Esophagus (tissue), 2 donors: ENCODE results near the gene SELENOW. TPM values are rescaled to one million over a fixed set of nuclear protein-coding genes. Genes with fewer than 3 reads are reported as not detected.
"Not testable (repeated sequence)": the region's sequence is repeated elsewhere in the genome, so short reads cannot be mapped to it uniquely, and the experiment has no call there.

Experiments used
- H3K27ac ChIP-seq, 2 donors: one replicate each; pipeline ENCODE4 v1.5.1; 2013; ENCODE audit warnings: low read depth in 2 of 2, mild to moderate bottlenecking in 2 of 2, inconsistent platforms in 1 of 2, low read length in 1 of 2, moderate library complexity in 1 of 2
- H3K27me3 ChIP-seq, 2 donors: one replicate each; pipeline ENCODE4 v1.6.1; 2013; ENCODE audit warnings: low read length in 2 of 2, control low read depth in 1 of 2, mild to moderate bottlenecking in 1 of 2; ENCODE audit not compliant: insufficient read depth in 2 of 2, control insufficient read depth in 1 of 2
- H3K36me3 ChIP-seq, 2 donors: one replicate each; pipeline ENCODE4 v1.6.1; 2013; ENCODE audit warnings: low read length in 1 of 2; ENCODE audit not compliant: control insufficient read depth in 2 of 2, insufficient read depth in 2 of 2
- H3K4me1 ChIP-seq, 2 donors: one replicate each; pipeline ENCODE4 v1.6.1; 2013; ENCODE audit warnings: low read length in 1 of 2; ENCODE audit not compliant: control insufficient read depth in 2 of 2, insufficient read depth in 2 of 2
- H3K4me3 ChIP-seq, 2 donors: one replicate each; pipeline ENCODE4 v1.5.1; 2013; ENCODE audit warnings: low read length in 2 of 2, mild to moderate bottlenecking in 2 of 2, low read depth in 1 of 2, moderate library complexity in 1 of 2
- H3K9me3 ChIP-seq, 2 donors: one replicate each; pipeline ENCODE4 v1.6.1; 2013; ENCODE audit warnings: mild to moderate bottlenecking in 2 of 2, low read depth in 1 of 2, low read length in 1 of 2, moderate library complexity in 1 of 2; ENCODE audit not compliant: control insufficient read depth in 2 of 2, insufficient read depth in 1 of 2
- WGBS, 2 donors: extraction: QIAGEN DNeasy Blood & Tissue Kit; methylation state at CpG; one replicate each; pipeline ENCODE4 v1.1.7; 2013; 5-methylcytosine and 5-hydroxymethylcytosine counted together
- polyA plus RNA-seq, 2 donors: library from polyadenylated mRNA; stranded (reverse); fragments of 200-250 nt; gene quantifications; one replicate each; pipeline ENCODE4 v1.2.3, GENCODE V29; 2013
- donor health status: healthy with polysubstance abuse.
- donor health status: Bipolar disorder and iron deficiency.

The SELENOW gene
- polyA plus RNA-seq, 2 donors: 212 to 257 TPM

GRCh38 chr19:47765523-47766358 is 12.8 kb upstream of the SELENOW start:
- no peak overlapping the region for H3K27ac ChIP-seq
- H3K36me3 ChIP-seq: no peaks in the 10 kb centered on the region
- H3K4me3 ChIP-seq: no peak overlapping the region
- no peaks in the 10 kb centered on the region for H3K27me3 ChIP-seq
- 31 to 33% methylated on average over 17 to 19 of the region's 19 CpGs for whole genome bisulfite sequencing, 2 donors
- no peaks in the 10 kb centered on the region for H3K4me1 ChIP-seq
- no peaks in the 10 kb centered on the region for H3K9me3 ChIP-seq

- Histone ChIP-seq H3K9me3 (no peaks in the 10 kb centered on the region), H3K27me3 (no peaks in the 10 kb centered on the region), H3K36me3 (no peaks in the 10 kb centered on the region), H3K27ac (no peak overlapping the region), H3K4me1 (no peaks in the 10 kb centered on the region), H3K4me3 (no peak overlapping the region)
- WGBS, 2 donors: 84% methylated on average over 7 of the region's 7 CpGs
Observed at GRCh38 chr19:47766359-47766620, 12.2 kb upstream of the SELENOW start.

DNA sequence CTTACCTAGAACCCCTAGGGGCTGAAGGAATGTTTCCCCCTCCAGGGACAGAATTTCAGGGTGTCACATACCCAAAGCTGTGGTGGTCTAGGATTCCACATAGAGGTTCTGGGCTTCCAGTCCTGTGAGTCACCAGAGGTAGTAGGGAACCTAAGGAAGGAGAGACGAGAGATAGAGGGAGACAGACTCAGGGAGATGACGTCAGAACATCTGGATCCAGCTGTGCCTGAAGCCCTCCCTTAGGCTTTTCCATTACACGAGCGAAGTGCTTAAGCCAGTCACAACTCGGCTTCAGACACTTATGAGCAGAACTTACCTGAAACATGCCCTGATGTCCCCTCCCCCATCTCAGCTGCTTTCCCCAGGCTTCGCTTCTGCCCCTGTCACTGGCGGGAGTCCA is 11.8 kb upstream of the SELENOW start:
- Histone ChIP-seq H3K36me3 (no peaks in the 10 kb centered on the region), H3K27me3 (no peaks in the 10 kb centered on the region), H3K4me3 (no peak overlapping the region), H3K9me3 (no peaks in the 10 kb centered on the region), H3K27ac (no peak overlapping the region), H3K4me1 (no peaks in the 10 kb centered on the region)
- WGBS, 2 donors: 78 to 86% methylated on average over 7 of the region's 7 CpGs

DNA sequence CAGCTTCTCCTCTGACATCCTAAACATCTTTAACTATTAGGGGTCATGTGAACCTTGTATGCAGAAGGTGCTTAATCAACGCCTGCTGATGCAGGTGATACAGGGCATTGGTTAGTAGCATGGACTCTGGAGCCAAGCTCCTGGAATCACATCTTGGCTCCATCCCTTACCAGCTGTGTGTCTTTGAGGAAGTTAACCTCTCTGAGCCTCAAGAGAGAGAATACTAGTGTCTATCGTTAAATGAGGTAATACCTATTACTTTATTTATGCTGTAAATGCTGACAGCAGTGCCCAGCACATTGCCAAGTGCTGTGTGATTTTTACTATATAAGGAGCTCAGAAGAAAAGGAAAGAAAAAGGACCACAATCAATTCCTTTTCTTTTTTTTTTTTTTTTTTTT is 11.2 kb upstream of the SELENOW start:
- H3K27ac ChIP-seq: no peak overlapping the region
- H3K4me3 ChIP-seq: no peak overlapping the region
- no peaks in the 10 kb centered on the region for H3K36me3 ChIP-seq
- H3K27me3 ChIP-seq: no peaks in the 10 kb centered on the region
- 35 to 42% methylated on average over 2 of the region's 2 CpGs for WGBS, 2 donors
- no peaks in the 10 kb centered on the region for H3K4me1 ChIP-seq
- H3K9me3 ChIP-seq: no peaks in the 10 kb centered on the region

DNA sequence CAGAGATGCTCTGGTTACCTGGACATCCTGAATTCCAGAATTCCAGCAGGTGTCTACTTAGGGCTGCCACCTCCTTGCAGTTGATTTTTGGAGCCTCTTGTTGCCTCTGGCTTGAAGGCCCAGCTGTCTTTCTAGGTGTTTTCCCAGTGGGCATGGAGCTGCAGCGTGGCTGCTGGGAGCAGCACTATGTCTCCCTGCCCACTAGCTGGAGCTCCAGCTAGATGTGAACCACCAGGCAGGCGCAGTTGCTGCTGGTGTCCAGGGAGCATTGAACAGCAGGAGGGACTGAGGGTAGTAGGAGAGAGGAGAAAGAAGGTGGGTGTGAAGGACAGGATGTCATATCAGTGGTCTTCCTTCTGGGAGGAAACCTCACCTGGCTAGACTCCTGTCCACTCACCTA is 9.9 kb upstream of the SELENOW start:
- WGBS, 2 donors: 86 to 88% methylated on average over 2 of the region's 2 CpGs
- Histone ChIP-seq H3K36me3 (no peaks in the 10 kb centered on the region), H3K4me1 (no peaks in the 10 kb centered on the region), H3K27me3 (no peaks in the 10 kb centered on the region), H3K27ac (no peak overlapping the region), H3K9me3 (no peaks in the 10 kb centered on the region), H3K4me3 (no peak overlapping the region)

GRCh38 chr19:47769534-47769933 is 9.0 kb upstream of the SELENOW start:
- Histone ChIP-seq H3K9me3 (no peaks in the 10 kb centered on the region), H3K27ac (no peak overlapping the region), H3K4me1 (no peaks in the 10 kb centered on the region), H3K36me3 (no peaks in the 10 kb centered on the region), H3K4me3 (no peak overlapping the region), H3K27me3 (no peaks in the 10 kb centered on the region)
- WGBS, 2 donors: 78 to 79% methylated on average over 3 of the region's 3 CpGs

- not testable (repeated sequence) for H3K4me3 ChIP-seq, H3K36me3 ChIP-seq, H3K9me3 ChIP-seq, H3K4me1 ChIP-seq, H3K27ac ChIP-seq, H3K27me3 ChIP-seq
- 82 to 85% methylated on average over 6 of the region's 6 CpGs for WGBS, 2 donors
Observed at GRCh38 chr19:47771291-47771690, 7.2 kb upstream of the SELENOW start.

DNA sequence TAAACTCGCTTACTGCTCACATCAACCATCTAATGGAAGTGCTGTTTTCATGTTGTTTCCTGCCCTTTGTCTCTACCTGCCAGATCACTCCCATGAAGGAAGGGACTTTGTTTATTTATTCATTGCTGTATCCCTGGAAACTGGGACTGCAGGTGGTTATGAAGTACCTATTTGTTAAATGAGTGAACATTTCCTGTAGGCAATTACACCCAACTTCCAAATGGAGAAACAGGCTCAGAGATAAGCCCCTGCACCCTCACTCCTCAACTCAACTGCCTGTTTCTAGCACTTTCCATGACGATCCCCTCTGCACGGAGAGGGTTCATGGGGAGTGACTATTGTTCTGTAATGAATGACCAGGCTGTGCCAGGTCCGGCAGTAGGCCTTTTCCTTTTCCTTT is 1.9 kb upstream of the SELENOW start:
- H3K4me1 ChIP-seq: peaks cover 5 to 13% of the 10 kb centered on the region in 2 donors
- WGBS, 2 donors: 35 to 36% methylated on average over 4 of the region's 4 CpGs
- no peaks in the 10 kb centered on the region for H3K27me3 ChIP-seq
- H3K4me3 ChIP-seq: no peak overlapping the region
- peaks cover 0 to 2% of the 10 kb centered on the region in 2 donors for H3K9me3 ChIP-seq
- H3K27ac ChIP-seq: peak overlapping the region; percentile 50 to 51
- H3K36me3 ChIP-seq: peaks cover 0 to 11% of the 10 kb centered on the region in 2 donors

- Histone ChIP-seq H3K4me1 (peaks cover 5 to 15% of the 10 kb centered on the region in 2 donors), H3K27ac (peak overlapping the region; percentile 91 to 98), H3K4me3 (peak overlapping the region; percentile 80 to 92), H3K36me3 (peaks cover 0 to 18% of the 10 kb centered on the region in 2 donors)
- WGBS, 2 donors: 60% methylated on average over 23 of the region's 23 CpGs
- not testable (repeated sequence) for H3K9me3 ChIP-seq, H3K27me3 ChIP-seq
Observed at GRCh38 chr19:47777245-47778048, 1.1 kb upstream of the SELENOW start.
